IMR-90 (cell line): Measurements from ENCODE around the gene LUC7L.

ENCODE experiments used
- BHLHE40 ChIP-seq: fragments of 150-350 bp; IDR thresholded peaks from 2 replicates; pipeline ENCODE4 v1.6.1; 2016; ENCODE audit warnings: mild to moderate bottlenecking, low read depth, low read length
- CEBPB ChIP-seq: IDR thresholded peaks from 2 replicates; pipeline ENCODE4 v1.6.1; 2012; ENCODE audit warnings: low read depth, low read length, improper control_type of control experiment
- CHD1 ChIP-seq: IDR thresholded peaks from 2 replicates; pipeline ENCODE4 v1.6.1; 2012; ENCODE audit warnings: low read depth, low read length, improper control_type of control experiment
- FOS ChIP-seq: fragments of 150-350 bp; IDR thresholded peaks from 2 replicates; pipeline ENCODE4 v1.6.1; 2016; ENCODE audit warnings: low read depth, low read length
- MAFK ChIP-seq: IDR thresholded peaks from 2 replicates; pipeline ENCODE4 v1.6.1; 2012; ENCODE audit warnings: low read depth, low read length, improper control_type of control experiment
- MXI1 ChIP-seq: IDR thresholded peaks from 2 replicates; pipeline ENCODE4 v1.6.1; 2012; ENCODE audit warnings: low read depth, mild to moderate bottlenecking, low read length, moderate library complexity, borderline replicate concordance
- POLR2A ChIP-seq: IDR thresholded peaks from 2 replicates; pipeline ENCODE4 v1.6.1; 2012; ENCODE audit warnings: mild to moderate bottlenecking, low read depth, low read length
- RAD21 ChIP-seq: IDR thresholded peaks from 2 replicates; pipeline ENCODE4 v1.6.1; 2012; ENCODE audit warnings: low read length, improper control_type of control experiment
- RCOR1 ChIP-seq: IDR thresholded peaks from 2 replicates; pipeline ENCODE4 v1.6.1; 2012; ENCODE audit warnings: mild to moderate bottlenecking, low read length, improper control_type of control experiment; ENCODE audit not compliant: insufficient replicate concordance
- RFX5 ChIP-seq: IDR thresholded peaks from 2 replicates; pipeline ENCODE4 v1.8.0; 2012; ENCODE audit warnings: low read depth, mild to moderate bottlenecking, low read length, moderate library complexity
- SMC3 ChIP-seq: fragments of 150-350 bp; IDR thresholded peaks from 2 replicates; pipeline ENCODE4 v1.6.1; 2016; ENCODE audit warnings: low read depth, mild to moderate bottlenecking, antibody characterized with exemption, low read length, moderate library complexity
- TF ChIP-seq, protein P1 (sequence below): conservative IDR thresholded peaks from 2 replicates; pipeline ENCODE4 v1.5.1; 2012; ENCODE audit warnings: mild to moderate bottlenecking, low read depth, low read length, improper control_type of control experiment
- TF ChIP-seq, protein P2 (sequence below): fragments of 150-350 bp; IDR thresholded peaks from 2 replicates; pipeline ENCODE4 v1.6.1; 2017; ENCODE audit warnings: mild to moderate bottlenecking, antibody characterized with exemption, low read length, low read depth
- TF ChIP-seq, protein P3 (sequence below): fragments of 150-350 bp; IDR thresholded peaks from 2 replicates; pipeline ENCODE4 v1.6.1; 2016; ENCODE audit warnings: low read depth, mild to moderate bottlenecking, low read length, moderate library complexity, borderline replicate concordance

DNA sequence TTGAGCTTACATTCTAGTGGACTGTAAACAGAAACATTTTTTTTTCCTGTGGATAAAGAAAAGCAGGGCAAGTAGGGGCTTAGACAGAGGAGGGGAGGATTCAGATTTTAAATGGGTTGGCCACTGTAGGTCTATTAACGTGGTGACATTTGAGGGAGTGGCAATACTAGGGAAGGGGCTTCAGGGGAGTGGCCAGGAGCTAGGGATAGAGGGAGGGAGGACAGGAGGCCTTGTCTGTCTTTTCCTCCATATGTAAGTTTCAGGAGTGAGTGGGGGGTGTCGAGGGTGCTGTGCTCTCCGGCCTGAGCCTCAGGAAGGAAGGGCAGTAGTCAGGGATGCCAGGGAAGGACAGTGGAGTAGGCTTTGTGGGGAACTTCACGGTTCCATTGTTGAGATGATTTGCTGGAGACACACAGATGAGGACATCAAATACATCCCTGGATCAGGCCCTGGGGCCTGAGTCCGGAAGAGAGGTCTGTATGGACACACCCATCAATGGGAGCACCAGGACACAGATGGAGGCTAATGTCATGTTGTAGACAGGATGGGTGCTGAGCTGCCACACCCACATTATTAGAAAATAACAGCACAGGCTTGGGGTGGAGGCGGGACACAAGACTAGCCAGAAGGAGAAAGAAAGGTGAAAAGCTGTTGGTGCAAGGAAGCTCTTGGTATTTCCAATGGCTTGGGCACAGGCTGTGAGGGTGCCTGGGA lies 70.0 kb downstream of the LUC7L start:
- TF ChIP-seq, protein P1, sequence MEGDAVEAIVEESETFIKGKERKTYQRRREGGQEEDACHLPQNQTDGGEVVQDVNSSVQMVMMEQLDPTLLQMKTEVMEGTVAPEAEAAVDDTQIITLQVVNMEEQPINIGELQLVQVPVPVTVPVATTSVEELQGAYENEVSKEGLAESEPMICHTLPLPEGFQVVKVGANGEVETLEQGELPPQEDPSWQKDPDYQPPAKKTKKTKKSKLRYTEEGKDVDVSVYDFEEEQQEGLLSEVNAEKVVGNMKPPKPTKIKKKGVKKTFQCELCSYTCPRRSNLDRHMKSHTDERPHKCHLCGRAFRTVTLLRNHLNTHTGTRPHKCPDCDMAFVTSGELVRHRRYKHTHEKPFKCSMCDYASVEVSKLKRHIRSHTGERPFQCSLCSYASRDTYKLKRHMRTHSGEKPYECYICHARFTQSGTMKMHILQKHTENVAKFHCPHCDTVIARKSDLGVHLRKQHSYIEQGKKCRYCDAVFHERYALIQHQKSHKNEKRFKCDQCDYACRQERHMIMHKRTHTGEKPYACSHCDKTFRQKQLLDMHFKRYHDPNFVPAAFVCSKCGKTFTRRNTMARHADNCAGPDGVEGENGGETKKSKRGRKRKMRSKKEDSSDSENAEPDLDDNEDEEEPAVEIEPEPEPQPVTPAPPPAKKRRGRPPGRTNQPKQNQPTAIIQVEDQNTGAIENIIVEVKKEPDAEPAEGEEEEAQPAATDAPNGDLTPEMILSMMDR = no peak
- TF ChIP-seq BHLHE40 (no peak), POLR2A (no peak), CHD1 (no peak), FOS (no peak), RAD21 (no peak), CEBPB (no peak), MXI1 (no peak), MAFK (no peak), RFX5 (no peak), SMC3 (no peak), RCOR1 (no peak)
- TF ChIP-seq, protein P2, sequence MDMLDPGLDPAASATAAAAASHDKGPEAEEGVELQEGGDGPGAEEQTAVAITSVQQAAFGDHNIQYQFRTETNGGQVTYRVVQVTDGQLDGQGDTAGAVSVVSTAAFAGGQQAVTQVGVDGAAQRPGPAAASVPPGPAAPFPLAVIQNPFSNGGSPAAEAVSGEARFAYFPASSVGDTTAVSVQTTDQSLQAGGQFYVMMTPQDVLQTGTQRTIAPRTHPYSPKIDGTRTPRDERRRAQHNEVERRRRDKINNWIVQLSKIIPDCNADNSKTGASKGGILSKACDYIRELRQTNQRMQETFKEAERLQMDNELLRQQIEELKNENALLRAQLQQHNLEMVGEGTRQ = no peak
- TF ChIP-seq, protein P3, sequence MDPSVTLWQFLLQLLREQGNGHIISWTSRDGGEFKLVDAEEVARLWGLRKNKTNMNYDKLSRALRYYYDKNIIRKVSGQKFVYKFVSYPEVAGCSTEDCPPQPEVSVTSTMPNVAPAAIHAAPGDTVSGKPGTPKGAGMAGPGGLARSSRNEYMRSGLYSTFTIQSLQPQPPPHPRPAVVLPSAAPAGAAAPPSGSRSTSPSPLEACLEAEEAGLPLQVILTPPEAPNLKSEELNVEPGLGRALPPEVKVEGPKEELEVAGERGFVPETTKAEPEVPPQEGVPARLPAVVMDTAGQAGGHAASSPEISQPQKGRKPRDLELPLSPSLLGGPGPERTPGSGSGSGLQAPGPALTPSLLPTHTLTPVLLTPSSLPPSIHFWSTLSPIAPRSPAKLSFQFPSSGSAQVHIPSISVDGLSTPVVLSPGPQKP = no peak
